Measurements from ENCODE around the gene GYS2.
A peak's percentile ranks its signal among the peaks of the same experiment; 100 is the strongest.

Gene GYS2

DNA sequence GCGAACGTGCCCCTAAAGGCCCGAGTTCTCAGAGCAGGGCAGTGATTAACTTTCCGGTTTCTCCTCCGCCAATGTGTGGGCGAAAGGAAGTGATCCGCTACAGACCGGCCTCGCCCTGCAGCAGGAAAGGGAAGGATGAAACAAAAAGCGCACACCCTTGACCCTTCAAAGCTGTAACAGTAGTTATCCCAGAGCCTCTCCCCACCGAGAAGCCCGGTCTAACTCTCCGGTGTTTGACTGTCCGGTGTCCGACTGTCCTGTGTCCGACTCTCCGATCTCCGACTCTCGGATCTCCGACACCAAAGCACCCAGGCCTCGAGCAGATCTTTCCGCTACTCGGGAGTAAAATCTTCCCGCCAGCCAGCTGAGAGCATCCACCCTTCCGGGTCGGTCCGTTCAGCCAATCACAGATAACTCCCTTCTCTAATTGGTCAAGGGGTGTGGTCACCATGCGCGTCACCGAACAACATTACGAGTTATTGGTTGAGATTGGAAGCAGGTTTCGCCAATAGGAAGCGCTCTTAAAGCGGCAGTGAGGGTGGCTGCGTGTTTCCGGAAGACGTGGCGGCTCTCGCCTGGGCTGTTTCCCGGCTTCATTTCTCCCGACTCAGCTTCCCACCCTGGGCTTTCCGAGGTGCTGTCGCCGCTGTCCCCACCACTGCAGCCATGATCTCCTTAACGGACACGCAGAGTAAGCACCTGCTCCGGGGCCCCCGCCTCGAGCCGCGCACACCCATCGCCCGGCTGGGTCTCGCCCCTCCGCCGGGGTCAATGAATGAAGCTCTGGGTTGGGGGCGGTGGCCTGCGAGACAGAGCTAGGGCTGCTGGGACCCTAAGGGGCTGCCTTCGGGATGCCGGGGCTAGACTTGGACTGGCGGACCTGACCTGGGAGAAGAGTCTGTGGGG, 103.1 kb downstream of the GYS2 start, which contains the start of the genes GOLT1B and RECQL:
TSS of gene GOLT1B (plus strand) at position 532 of the 906 bp plus-strand sequence. CDS start at position 667, 135 bp downstream.
TSS of gene RECQL (minus strand) at position 378 of the 906 bp plus-strand sequence. CDS start 2,065 bp downstream, outside the sequence.
- DNase-seq = peak; percentile 93

GRCh38 chr12:21500786-21501257, 103.8 kb downstream of the GYS2 start:
- no peak for DNase-seq

DNA sequence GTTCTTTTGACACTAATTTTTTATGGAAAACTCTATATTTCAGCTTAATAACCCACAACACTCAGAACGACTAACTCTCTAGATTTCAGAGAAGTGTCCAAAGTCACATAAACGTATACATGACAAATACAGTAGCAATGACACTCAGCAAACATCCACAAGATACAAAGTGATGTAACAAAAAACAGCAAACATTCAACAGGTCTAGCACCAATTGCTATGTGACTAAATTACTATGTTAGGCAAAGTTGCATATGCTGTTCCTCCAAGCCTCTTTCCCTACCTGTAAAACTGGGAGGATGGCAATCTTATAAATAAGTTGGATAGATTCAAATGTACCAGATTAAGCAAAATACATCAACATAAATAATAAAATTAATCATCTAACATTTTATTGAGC, 104.9 kb downstream of the GYS2 start:
- DNase-seq = no peak

All from activated CD4-positive, alpha-beta T cell treated with anti-CD3 and anti-CD28 coated beads for 48 hours (primary cell).